H9 (cell line): Measurements from ENCODE around the gene AFAP1. TPM values are rescaled to one million over a fixed set of nuclear protein-coding genes. Genes with fewer than 3 reads are reported as not detected.

Experiments
- DNase-seq: peaks from one replicate; pipeline ENCODE4 v3.0.0-alpha.2; 2017
- H2AFZ ChIP-seq: one replicate; pipeline ENCODE4 v1.6.1; 2013; ENCODE audit warnings: mild to moderate bottlenecking, low read length, control low read depth, moderate library complexity
- H2AK5ac ChIP-seq: 2 replicates; pipeline ENCODE4 v1.6.1; 2013; ENCODE audit warnings: low read length, control low read depth, mixed read lengths; ENCODE audit not compliant: insufficient read length
- H2BK120ac ChIP-seq: one replicate; pipeline ENCODE4 v1.6.1; 2013; ENCODE audit warnings: low read depth, mild to moderate bottlenecking, low read length, control low read depth, inconsistent platforms; ENCODE audit not compliant: poor library complexity, severe bottlenecking
- H2BK12ac ChIP-seq: 2 replicates; pipeline ENCODE4 v1.6.1; 2013; ENCODE audit warnings: low read length, control low read depth, mixed read lengths, low read depth; ENCODE audit not compliant: insufficient read length
- H2BK15ac ChIP-seq: 2 replicates; pipeline ENCODE4 v1.6.1; 2013; ENCODE audit warnings: low read depth, low read length, control low read depth
- H2BK20ac ChIP-seq: one replicate; pipeline ENCODE4 v1.6.1; 2013; ENCODE audit warnings: low read depth, mild to moderate bottlenecking, low read length, control low read depth, inconsistent platforms; ENCODE audit not compliant: poor library complexity, severe bottlenecking
- H2BK5ac ChIP-seq: 2 replicates; pipeline ENCODE4 v1.6.1; 2013; ENCODE audit warnings: low read length, control low read depth, mixed read lengths; ENCODE audit not compliant: insufficient read length
- H3K14ac ChIP-seq: 2 replicates; pipeline ENCODE4 v1.6.1; 2013; ENCODE audit warnings: low read length, control low read depth; ENCODE audit not compliant: insufficient read depth
- H3K18ac ChIP-seq: 2 replicates; pipeline ENCODE4 v1.6.1; 2013; ENCODE audit warnings: low read depth, mild to moderate bottlenecking, mixed read lengths, low read length, control low read depth; ENCODE audit not compliant: insufficient read length
- H3K23ac ChIP-seq: 2 replicates; pipeline ENCODE4 v1.6.1; 2013; ENCODE audit warnings: low read length, control low read depth, mixed read lengths, low read depth; ENCODE audit not compliant: insufficient read length
- H3K23me2 ChIP-seq: 2 replicates; pipeline ENCODE4 v1.6.1; 2013; ENCODE audit warnings: low read depth, mild to moderate bottlenecking, mixed read lengths, low read length, control low read depth; ENCODE audit not compliant: insufficient read length, poor library complexity, severe bottlenecking
- H3K27ac ChIP-seq: 2 replicates; pipeline ENCODE4 v1.5.1; 2013; ENCODE audit warnings: low read length, control low read depth, mixed read lengths, low read depth; ENCODE audit not compliant: insufficient read length
- H3K27me3 ChIP-seq: 2 replicates; pipeline ENCODE4 v1.6.1; 2013; ENCODE audit warnings: low read length, control low read depth, inconsistent platforms; ENCODE audit not compliant: insufficient read depth
- H3K4ac ChIP-seq: 2 replicates; pipeline ENCODE4 v1.6.1; 2013; ENCODE audit warnings: low read depth, mild to moderate bottlenecking, control low read depth, inconsistent platforms, low read length, moderate library complexity
- H3K4me1 ChIP-seq: 2 replicates; pipeline ENCODE4 v1.6.1; 2013; ENCODE audit warnings: low read length, control low read depth, inconsistent platforms; ENCODE audit not compliant: insufficient read depth
- H3K4me2 ChIP-seq: 2 replicates; pipeline ENCODE4 v1.6.1; 2013; ENCODE audit warnings: low read length, control low read depth, mixed read lengths; ENCODE audit not compliant: insufficient read length, insufficient read depth
- H3K56ac ChIP-seq: 2 replicates; pipeline ENCODE4 v1.6.1; 2013; ENCODE audit warnings: low read depth, mild to moderate bottlenecking, mixed read lengths, low read length, control low read depth; ENCODE audit not compliant: insufficient read length
- H3K79me1 ChIP-seq: 2 replicates; pipeline ENCODE4 v1.6.1; 2013; ENCODE audit warnings: low read depth, mild to moderate bottlenecking, moderate library complexity, low read length, control low read depth, inconsistent platforms; ENCODE audit not compliant: insufficient read depth, poor library complexity, severe bottlenecking
- H3K79me2 ChIP-seq: 2 replicates; pipeline ENCODE4 v1.6.1; 2013; ENCODE audit warnings: low read length, control low read depth, inconsistent platforms; ENCODE audit not compliant: insufficient read depth
- H3K9ac ChIP-seq: 2 replicates; pipeline ENCODE4 v1.6.1; 2013; ENCODE audit warnings: low read length, control low read depth, mixed read lengths; ENCODE audit not compliant: insufficient read length; ENCODE audit errors: extremely low read depth
- H3K9me3 ChIP-seq: one replicate; pipeline ENCODE4 v1.6.1; 2013; ENCODE audit warnings: low read depth, low read length, inconsistent platforms; ENCODE audit not compliant: control insufficient read depth
- H3T11ph ChIP-seq: one replicate; pipeline ENCODE4 v1.6.1; 2013; ENCODE audit warnings: mild to moderate bottlenecking, low read length, control low read depth, inconsistent platforms
- H4K20me1 ChIP-seq: one replicate; pipeline ENCODE4 v1.6.1; 2013; ENCODE audit not compliant: control insufficient read depth, insufficient read length, insufficient read depth
- H4K5ac ChIP-seq: 2 replicates; pipeline ENCODE4 v1.6.1; 2013; ENCODE audit warnings: low read depth, mild to moderate bottlenecking, mixed read lengths, low read length, control low read depth; ENCODE audit not compliant: insufficient read length
- H4K8ac ChIP-seq: replicated peaks from 2 replicates; pipeline ENCODE4 v1.6.1; 2013; ENCODE audit warnings: low read length, control low read depth, mixed read lengths, low read depth; ENCODE audit not compliant: insufficient read length
- H4K91ac ChIP-seq: 2 replicates; pipeline ENCODE4 v1.6.1; 2013; ENCODE audit warnings: low read depth, mild to moderate bottlenecking, moderate library complexity, mixed read lengths, low read length, control low read depth; ENCODE audit not compliant: insufficient read length
- H3K27ac Mint-ChIP-seq, 3 experiments: 2 replicates in 2 of 3; 3 replicates in 1 of 3; pipeline ENCODE4 v1.8.0; 2020 to 2021; ENCODE audit warnings: mixed read lengths in 3 of 3, mild to moderate bottlenecking in 1 of 3, moderate library complexity in 1 of 3
- H3K27me3 Mint-ChIP-seq: 2 replicates; pipeline ENCODE4 v1.8.0; 2021; ENCODE audit warnings: low read depth, mild to moderate bottlenecking, moderate library complexity, mixed read lengths
- H3K36me3 Mint-ChIP-seq, 3 experiments: 2 replicates in 2 of 3; 3 replicates in 1 of 3; pipeline ENCODE4 v1.8.0; 2020 to 2021; ENCODE audit warnings: low read depth in 3 of 3, mixed read lengths in 3 of 3; ENCODE audit not compliant: insufficient read depth in 1 of 3
- H3K4me1 Mint-ChIP-seq, 2 experiments: 2 replicates each; pipeline ENCODE4 v1.8.0; 2020; ENCODE audit warnings: mixed read lengths in 2 of 2
- H3K4me3 Mint-ChIP-seq, 2 experiments: 2 replicates in 1 of 2; 3 replicates in 1 of 2; pipeline ENCODE4 v1.8.0; 2020 to 2021; ENCODE audit warnings: mild to moderate bottlenecking in 2 of 2, mixed read lengths in 2 of 2, moderate library complexity in 1 of 2
- H3K9me3 Mint-ChIP-seq, 2 experiments: 2 replicates in 1 of 2; 3 replicates in 1 of 2; pipeline ENCODE4 v1.8.0; 2020; ENCODE audit warnings: mild to moderate bottlenecking in 2 of 2, mixed read lengths in 2 of 2, moderate library complexity in 1 of 2
- CTCF ChIP-seq: fragments of 200-600 bp; sonication (generic); conservative IDR thresholded peaks from 3 replicates; pipeline ENCODE4 v1.8.0; 2021; ENCODE audit warnings: antibody characterized with exemption, mild to moderate bottlenecking
- WGBS: extraction: QIAGEN DNeasy Blood & Tissue Kit; methylation state at CpG from one replicate; pipeline ENCODE4 v1.1.7; 2013; ENCODE audit warnings: missing lambda C conversion rate, low lambda C conversion rate, mixed read lengths; ENCODE audit not compliant: insufficient read length; ENCODE audit errors: extremely low coverage; 5-methylcytosine and 5-hydroxymethylcytosine counted together
- total RNA-seq: library from RNA; stranded (reverse); gene quantifications from 2 replicates; pipeline ENCODE4 v1.2.1, GENCODE V29; 2021

Gene AFAP1
- total RNA-seq, 1 experiment from 2014 or later = 6.5 TPM

- Mint-ChIP-seq H3K4me3 (no peak overlapping the region), H3K27ac (no peak overlapping the region; a peak in 1 of 7 replicates), H3K9me3 (no peaks in the 10 kb centered on the region), H3K36me3 (peaks cover 0 to 1% (median 0%) of the 10 kb centered on the region in 3 experiments; a peak in 2 of 7 replicates), H3K4me1 (peaks cover 10 to 17% of the 10 kb centered on the region in 2 experiments), H3K27me3 (no peaks in the 10 kb centered on the region)
- peaks cover 10% of the 10 kb centered on the region; the same call in 1 of the 2 replicates for H3K79me2 ChIP-seq
- no peaks in the 10 kb centered on the region for H3K4me1 ChIP-seq
- no peaks in the 10 kb centered on the region for H4K20me1 ChIP-seq
- no peak overlapping the region for H3K56ac ChIP-seq
- no peak overlapping the region for H3K27ac ChIP-seq
- no peak overlapping the region for H2BK12ac ChIP-seq
- no peak overlapping the region for H4K91ac ChIP-seq
- H4K5ac ChIP-seq = no peak overlapping the region
- H3T11ph ChIP-seq = no peak overlapping the region
- no peak overlapping the region for H3K23ac ChIP-seq
- H3K79me1 ChIP-seq = no peaks in the 10 kb centered on the region
- WGBS = no CpG with 5 or more reads among the region's 7 CpGs
- H3K4ac ChIP-seq = no peak overlapping the region
- H2AFZ ChIP-seq = no peak overlapping the region
- no peak overlapping the region for H2BK20ac ChIP-seq
- TF ChIP-seq CTCF = no peak
- H3K27me3 ChIP-seq = no peaks in the 10 kb centered on the region
- no peak overlapping the region for H2AK5ac ChIP-seq
- DNase-seq = no peak
- H3K23me2 ChIP-seq = no peaks in the 10 kb centered on the region
- H3K9me3 ChIP-seq = no peaks in the 10 kb centered on the region
- no peak overlapping the region for H3K18ac ChIP-seq
- no peak overlapping the region for H3K9ac ChIP-seq
- no peak overlapping the region for H4K8ac ChIP-seq
- H2BK120ac ChIP-seq = no peak overlapping the region
- no peak overlapping the region for H3K4me2 ChIP-seq
- H3K14ac ChIP-seq = no peak overlapping the region
- H2BK5ac ChIP-seq = no peak overlapping the region
- no peak overlapping the region for H2BK15ac ChIP-seq
Measured at GRCh38 chr4:7924163-7924562, 15.5 kb downstream of the AFAP1 start.
